Stimulated activated CD4-positive, alpha-beta T cell treated with anti-CD3 and anti-CD28 coated beads, Interleukin-15, amount 100 ng/mL, for 1 hour (primary cell): ENCODE results near the gene RAC2.

Experiments
- DNase-seq, 2 donors: peaks; one replicate each; pipeline ENCODE4 v3.0.0-alpha.2; 2020; ENCODE audit warnings: low read depth in 1 of 2, low spot score in 1 of 2

The RAC2 gene

GRCh38 chr22:37222440-37222971 lies 21.6 kb downstream of the RAC2 start:
- no peak for DNase-seq

GRCh38 chr22:37221424-37222333 lies 22.4 kb downstream of the RAC2 start:
- no peak for DNase-seq

DNA sequence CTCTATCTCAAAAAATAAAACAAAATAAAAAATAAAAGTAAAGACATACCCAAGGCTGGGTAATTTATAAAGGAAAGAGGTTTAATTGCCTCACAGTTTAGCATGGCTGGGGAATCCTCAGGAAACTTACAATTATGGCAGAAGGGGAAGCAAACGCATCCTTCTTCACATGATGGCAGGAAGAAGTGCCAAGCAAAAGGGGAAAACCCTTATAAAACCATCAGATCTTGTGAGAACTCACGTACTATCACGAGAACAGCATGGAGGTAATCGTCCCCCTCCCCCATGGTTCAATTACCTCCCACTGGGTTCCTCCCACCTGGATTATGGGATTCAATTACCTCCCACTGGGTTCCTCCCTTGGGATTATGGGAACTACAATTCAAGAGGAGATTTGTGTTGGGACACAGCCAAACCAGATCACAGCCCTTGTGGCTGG lies 23.5 kb downstream of the RAC2 start:
- DNase-seq: no peak

DNA sequence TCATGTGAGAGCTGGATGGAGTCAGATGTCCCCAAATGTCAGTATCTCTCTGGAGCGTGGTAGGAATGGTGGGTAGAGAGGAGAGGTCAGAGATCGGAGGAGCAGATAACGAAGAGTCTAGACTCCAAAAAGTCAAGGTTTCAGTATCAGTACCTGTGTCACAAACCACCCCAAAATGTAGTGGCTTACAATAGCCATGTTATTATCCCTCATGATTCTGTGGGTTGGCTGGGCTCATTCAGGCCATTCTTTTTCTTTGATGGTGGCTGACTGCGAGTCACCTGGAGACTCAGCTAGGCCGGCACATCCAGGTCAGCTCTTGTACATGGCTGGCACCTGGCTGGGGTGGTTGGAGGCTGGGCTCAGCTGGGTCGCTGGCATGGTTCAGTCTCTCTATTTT lies 24.5 kb downstream of the RAC2 start:
- DNase-seq: no peak

- DNase-seq: no peak
Observed at GRCh38 chr22:37218771-37219411, 25.2 kb downstream of the RAC2 start.

DNA sequence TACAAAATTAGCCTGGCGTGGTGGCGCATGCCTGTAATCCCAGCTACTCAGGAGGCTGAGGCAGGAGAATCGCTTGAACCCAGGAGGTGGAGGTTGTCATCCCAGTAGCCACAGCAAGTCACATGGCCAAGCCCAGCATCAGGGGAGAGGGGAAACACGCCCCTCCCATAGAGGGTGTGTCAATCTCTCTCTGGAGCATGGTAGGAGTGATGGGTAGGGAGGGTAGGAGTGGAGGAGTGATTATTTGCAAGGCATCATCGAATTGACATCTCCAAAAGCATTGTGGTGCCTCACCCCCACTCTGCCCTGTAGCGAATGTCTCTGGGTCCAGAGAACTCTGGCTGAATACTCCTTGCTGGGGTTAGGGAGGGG lies 25.7 kb downstream of the RAC2 start:
- DNase-seq: no peak

- DNase-seq: no peak
Observed at GRCh38 chr22:37215890-37216289, 28.2 kb downstream of the RAC2 start.

DNA sequence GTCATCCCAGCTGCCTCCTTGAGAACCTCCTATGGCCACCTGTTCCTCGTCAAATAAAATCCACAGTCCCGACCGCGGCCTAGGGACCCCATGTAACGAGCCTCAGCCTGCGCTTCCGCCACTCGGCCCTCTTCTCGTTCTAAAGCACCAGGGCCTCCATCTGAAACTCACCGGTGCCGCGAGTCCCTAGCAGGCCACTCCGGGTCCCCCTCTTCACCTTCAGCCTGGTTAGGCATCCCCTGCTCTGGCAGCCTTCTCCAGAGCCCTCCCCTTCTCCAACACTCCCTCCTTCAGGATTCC lies 29.4 kb downstream of the RAC2 start:
- no peak for DNase-seq

- no peak for DNase-seq
Observed at GRCh38 chr22:37213941-37214730, 29.9 kb downstream of the RAC2 start.

- no peak for DNase-seq
Observed at GRCh38 chr22:37213218-37213855, 30.7 kb downstream of the RAC2 start.

DNA sequence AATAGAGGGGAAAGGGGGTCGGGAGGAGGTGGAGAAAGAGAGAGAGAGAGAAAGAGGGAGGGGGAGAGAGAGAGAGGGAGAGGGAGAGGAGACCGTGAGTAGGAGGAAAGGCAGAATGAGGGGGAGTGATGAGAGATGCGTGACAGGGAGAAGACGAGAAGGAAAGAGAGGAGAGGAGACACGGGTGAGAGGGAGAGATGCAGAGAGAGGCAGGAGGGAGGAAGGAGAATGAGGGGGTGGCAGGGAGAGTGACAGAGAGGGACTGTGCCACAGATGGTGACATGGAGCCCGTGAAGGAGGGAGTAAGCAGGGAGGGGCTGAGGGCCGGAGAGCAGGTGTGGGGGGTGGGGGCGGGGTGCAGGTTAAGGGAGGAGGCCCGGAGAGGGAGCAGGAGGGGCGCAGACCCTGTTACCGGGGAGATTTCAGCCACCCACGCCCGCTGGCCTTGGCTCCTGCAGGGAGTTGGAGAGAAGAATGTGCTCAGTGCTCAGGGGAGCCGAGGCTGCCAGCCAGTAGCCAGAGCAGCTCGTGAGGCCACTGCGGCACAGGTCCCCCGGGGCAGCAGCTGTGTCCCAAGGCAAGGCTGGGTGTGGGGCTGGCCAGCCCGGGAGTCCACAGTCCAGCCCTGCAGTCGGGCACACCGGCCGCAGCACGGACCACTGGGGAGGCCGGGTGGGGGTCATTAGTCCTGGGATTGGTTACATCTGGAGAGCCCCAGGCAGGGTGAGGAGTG lies 31.7 kb downstream of the RAC2 start, which contains the start of gene SSTR3:
TSS of gene SSTR3 (minus strand) at position 304 of the 733 bp plus-strand sequence. CDS start 4,674 bp downstream, outside the sequence.
- no peak for DNase-seq

GRCh38 chr22:37211866-37212173 lies 32.2 kb downstream of the RAC2 start:
- no peak for DNase-seq

- no peak for DNase-seq
Observed at GRCh38 chr22:37211075-37211865, 32.8 kb downstream of the RAC2 start.

- no peak for DNase-seq
Observed at GRCh38 chr22:37210041-37210803, 33.8 kb downstream of the RAC2 start.

DNA sequence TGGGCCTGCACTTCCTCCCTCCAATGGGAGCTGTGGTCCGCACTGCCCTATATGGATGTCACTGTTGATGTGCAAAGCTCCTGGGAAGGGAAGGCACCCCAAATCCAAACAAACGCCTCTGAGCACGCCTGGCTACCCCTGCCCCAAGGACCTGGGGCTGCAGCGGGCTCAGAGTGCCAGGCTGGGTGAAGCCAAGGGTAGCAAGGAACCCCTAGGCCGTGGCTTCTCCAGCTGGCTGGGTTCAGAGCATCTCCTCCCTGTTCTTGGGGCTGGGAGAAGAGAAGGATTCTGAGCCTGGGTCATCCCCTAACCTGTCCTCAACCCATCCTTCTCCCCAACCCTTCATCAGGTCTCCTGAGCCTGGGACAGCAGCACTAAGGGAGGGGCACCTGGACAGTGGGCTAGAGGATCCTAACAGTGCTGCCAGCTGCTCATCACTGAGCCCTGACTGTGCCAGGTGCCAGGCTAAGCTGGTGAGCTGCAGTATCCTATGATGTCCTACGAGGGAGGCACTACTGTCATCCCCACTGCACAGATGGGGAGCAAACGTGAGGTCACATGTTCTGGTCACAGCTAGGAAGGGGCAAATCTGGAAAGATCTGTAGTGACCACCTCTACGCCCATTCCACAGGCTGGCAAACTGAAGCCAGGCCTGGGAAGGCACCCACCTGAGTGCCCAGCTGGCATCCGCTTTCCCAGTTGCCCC lies 34.8 kb downstream of the RAC2 start:
- DNase-seq: no peak

- DNase-seq: no peak
Observed at GRCh38 chr22:37208401-37209139, 35.5 kb downstream of the RAC2 start.

DNA sequence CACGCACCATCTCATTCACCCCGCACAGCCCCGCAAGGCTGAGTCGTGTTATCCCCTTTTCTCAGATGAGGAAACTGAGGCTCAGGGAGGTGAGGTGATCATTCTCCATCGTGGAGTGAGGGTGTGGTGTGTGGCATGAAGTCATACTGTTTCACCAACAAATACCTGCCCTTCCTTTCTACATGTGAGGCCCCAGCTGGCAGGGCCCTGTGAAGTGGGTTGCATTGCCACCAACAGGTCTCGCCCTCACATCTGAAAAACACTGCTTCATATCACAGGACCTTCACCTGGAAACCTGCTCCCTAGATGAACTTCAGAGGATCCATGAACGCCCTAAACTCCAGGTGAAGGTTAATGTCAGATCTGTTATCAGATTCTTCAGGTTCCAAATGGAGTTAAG lies 36.1 kb downstream of the RAC2 start:
- DNase-seq: no peak
